ENCODE measurements around the gene SPATS2.
A peak's percentile ranks its signal among the peaks of the same experiment; 100 is the strongest.

SPATS2 gene

DNA sequence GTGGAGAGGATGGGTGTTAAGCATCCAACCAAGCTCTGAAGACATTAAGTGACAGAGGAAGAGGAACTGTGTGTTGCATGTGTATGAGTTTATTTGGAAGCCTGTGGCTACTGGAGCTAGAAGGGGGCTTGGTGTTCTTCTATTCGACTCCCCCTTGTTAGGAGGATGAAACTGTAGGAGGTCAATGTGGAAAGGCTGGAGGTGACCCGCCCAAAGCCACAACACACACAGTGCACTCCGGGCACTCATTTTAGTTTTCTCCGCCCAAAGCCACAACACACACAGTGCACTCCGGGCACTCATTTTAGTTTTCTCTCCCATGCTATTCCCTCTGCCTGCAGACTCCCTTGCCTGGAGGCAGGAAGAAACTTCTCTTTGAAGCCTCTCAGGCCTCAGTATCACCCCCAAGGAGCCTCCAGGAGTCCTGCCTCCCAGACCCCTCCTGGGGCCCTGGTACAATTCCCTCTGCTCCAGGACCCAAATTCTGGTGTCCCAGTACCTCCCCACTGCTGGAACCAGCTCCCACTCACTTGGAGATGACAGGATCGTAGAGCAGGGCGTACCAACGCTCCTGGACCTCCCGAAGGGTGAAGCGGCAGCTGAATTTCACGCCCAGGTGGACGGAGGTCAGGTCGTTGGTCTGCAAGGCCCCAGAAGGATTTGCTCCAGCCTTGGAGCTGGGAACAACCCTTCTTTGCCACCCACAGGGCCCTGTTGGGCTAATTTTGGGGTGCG is 196.9 kb downstream of the SPATS2 start:
- TF ChIP-seq, protein P1, sequence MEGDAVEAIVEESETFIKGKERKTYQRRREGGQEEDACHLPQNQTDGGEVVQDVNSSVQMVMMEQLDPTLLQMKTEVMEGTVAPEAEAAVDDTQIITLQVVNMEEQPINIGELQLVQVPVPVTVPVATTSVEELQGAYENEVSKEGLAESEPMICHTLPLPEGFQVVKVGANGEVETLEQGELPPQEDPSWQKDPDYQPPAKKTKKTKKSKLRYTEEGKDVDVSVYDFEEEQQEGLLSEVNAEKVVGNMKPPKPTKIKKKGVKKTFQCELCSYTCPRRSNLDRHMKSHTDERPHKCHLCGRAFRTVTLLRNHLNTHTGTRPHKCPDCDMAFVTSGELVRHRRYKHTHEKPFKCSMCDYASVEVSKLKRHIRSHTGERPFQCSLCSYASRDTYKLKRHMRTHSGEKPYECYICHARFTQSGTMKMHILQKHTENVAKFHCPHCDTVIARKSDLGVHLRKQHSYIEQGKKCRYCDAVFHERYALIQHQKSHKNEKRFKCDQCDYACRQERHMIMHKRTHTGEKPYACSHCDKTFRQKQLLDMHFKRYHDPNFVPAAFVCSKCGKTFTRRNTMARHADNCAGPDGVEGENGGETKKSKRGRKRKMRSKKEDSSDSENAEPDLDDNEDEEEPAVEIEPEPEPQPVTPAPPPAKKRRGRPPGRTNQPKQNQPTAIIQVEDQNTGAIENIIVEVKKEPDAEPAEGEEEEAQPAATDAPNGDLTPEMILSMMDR (IDR thresholded peaks at IDR 0.05; ENCODE audit: insufficient read depth, low read depth, low read length, missing control alignments) = no peak
- no peak overlapping the region for H3K4me3 ChIP-seq (ENCODE audit: low read length)
- DNase-seq (ENCODE audit: low read depth) = no peak

DNA sequence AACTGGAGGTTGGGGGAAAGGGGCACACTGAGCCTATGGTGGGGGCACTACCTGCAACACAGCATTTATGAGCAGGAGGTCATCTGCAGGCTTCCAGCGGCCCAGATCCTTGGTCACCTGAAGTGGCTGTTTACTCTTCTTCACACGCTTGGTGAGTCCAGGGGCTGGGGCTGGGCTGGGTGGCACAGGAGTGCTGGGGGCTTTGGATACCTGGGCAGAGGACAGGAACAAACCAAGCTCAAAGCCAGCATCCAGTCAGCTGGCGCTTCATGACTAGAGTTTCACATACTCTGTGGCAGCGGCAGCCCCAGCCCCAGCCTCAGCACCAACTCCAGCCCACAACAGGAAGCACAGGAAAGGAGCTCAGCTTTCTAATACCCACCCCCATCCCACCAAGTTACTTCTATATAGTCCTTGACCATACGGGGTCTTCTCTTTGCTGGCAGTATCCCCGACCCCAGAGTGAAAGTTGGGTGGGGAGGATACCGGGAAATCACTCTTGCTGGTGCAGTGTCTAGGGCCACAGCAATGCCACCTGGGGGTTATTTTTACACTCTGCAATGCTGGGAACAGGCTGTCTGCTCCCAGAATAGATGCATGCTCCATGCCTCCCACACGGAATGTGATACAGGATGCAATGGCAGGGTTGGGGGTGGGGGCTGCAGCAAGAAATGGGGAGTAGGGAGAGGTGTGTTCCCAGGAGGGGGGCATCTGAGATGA is 197.6 kb downstream of the SPATS2 start:
- H3K4me3 ChIP-seq (ENCODE audit: low read length) = no peak overlapping the region
- DNase-seq (ENCODE audit: low read depth) = no peak
- TF ChIP-seq, protein P1 (IDR thresholded peaks at IDR 0.05; ENCODE audit: insufficient read depth, low read depth, low read length, missing control alignments) = no peak

DNA sequence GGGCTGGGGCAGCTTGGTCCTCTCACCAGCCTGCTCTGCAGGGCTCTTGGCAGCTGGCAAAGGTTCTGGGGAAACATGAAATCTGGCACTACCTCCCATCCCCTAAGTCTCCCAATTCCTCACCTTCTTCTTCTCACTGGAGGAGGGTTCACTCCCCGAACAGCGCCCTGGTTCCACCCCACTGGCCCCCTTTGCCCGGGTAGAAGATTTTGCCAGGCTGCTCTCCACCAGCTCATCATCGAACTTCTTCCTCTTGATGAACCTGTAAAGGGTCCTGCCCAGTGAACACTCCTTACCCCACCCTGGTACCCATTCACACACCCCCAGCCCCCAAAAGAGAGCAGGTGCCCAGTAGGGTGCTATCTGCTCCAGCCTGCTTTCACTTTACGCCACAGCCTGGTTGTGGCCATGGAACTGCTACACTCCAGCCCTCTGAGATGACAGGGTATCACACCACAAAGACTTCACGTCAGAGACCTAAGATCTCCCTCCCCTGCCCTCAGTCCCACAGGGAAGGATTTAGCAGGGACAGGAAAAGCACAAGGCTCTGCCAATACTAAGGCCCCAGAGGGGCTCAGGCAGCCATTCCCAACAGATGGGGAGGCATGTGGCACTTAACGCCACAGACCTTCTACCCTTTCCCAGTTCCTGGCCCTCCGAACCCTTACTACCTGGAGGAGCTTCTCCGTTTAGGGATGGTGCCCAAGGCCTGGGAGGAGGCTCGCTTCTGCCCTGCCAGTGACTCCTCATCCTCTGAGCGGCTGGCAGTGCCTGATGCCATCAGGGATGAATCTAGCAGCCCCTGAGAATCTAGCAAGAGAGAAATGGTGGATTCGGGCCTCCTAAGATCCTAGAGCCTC is 198.4 kb downstream of the SPATS2 start:
- DNase-seq (ENCODE audit: low read depth) = no peak
- TF ChIP-seq, protein P1 (IDR thresholded peaks at IDR 0.05; ENCODE audit: insufficient read depth, low read depth, low read length, missing control alignments) = no peak
- H3K4me3 ChIP-seq (ENCODE audit: low read length) = no peak overlapping the region

DNA sequence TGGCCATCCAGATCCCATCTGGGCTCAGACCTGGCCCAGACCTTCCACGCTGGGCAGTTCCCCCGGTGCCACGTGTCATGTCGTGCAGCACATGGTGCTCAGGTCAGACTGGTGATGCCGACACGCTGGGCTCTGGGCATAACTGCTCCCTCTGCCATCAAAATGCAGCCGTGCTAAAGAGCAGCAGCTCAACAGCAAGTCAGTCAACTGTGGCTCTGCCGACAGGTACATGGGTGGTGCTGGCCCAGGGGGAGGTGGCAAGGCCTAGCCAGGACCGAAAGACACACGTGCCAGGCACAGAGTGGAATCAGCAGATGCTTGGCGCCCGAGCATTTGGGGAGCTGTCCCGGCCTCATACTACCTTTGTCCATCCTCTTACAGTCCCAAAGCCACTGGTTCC is 199.1 kb downstream of the SPATS2 start:
- H3K4me3 ChIP-seq (ENCODE audit: low read length) = no peak overlapping the region
- TF ChIP-seq, protein P1 (IDR thresholded peaks at IDR 0.05; ENCODE audit: insufficient read depth, low read depth, low read length, missing control alignments) = no peak
- DNase-seq (ENCODE audit: low read depth) = no peak

DNA sequence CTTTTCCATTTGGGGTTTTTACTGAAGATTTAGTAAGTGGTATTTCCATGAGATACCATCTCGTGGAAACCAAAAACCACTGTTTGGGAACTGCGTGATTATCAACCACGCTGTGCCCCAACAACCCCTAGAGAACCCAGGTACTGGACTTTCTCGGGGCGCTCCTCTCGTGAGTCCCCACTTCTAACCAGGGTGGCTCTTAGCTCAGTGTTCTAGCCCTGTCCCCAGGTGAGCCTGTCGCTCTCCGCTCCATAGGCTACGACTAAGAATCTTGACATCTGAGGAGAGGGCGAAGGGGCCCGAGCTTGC is 200.0 kb downstream of the SPATS2 start:
- H3K4me3 ChIP-seq (ENCODE audit: low read length) = peak overlapping the region; percentile 91
- TF ChIP-seq, protein P1 (IDR thresholded peaks at IDR 0.05; ENCODE audit: insufficient read depth, low read depth, low read length, missing control alignments) = no peak
- DNase-seq (ENCODE audit: low read depth) = no peak

DNA sequence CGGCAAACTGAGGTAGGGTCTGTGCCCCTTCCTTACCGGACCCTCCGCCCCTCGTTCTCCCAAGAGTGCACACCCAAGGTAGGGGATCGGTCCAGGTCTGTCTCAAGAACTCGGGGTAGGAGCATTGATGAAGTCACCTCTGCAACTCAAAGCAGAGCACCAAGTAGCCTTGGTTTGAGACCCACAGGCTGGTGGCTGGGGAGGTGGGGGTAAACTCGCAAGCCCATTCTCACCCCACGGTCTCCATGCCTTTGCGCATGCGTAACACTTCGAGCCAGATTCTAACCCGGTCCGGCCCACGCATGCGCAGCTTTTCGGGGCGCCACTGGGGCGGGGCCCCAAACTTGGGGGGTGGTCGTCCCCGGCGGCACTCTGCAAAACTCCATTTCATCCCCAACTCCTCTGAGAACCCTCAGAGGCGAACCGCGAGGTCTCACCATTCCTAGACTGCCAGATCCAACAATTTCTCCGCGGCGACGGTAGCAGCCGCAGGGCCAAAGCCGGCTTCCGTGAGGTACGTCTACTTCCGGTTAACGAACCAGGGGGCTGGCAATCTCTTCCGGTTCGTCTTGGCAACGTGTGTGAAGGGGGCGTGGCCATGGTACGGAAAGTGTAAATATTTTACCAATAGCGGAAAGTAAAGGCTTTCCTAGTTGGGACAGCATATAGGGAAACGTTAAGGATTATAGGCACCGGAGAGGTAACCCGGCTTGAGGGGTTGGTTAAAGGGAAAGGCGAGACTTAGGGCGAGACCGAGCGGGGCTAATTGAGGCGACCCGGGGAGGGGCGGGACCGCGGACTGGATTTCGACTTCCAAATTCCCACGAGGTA is 200.6 kb downstream of the SPATS2 start, which contains the start of gene MCRS1:
Gene MCRS1, minus strand, starts transcription at position 532 of the 831 bp plus-strand sequence. CDS start 1,411 bp downstream, outside the sequence.
- peak; percentile 93 for DNase-seq (ENCODE audit: low read depth)
- TF ChIP-seq, protein P1 (IDR thresholded peaks at IDR 0.05; ENCODE audit: insufficient read depth, low read depth, low read length, missing control alignments) = no peak
- peak within 1 kb of the TSS; percentile 91 for H3K4me3 ChIP-seq (ENCODE audit: low read length)
